HEK293 (cell line): ENCODE data around the gene IFFO2.

Experiments
- WT1 ChIP-seq: fragments of 450-650 bp; formaldehyde crosslinking; IDR thresholded peaks from 2 replicates; pipeline ENCODE4 v1.5.1; 2016; ENCODE audit warnings: missing biosample characterization, missing genetic modification characterization
- ZNF221 ChIP-seq: fragments of 450-650 bp; formaldehyde crosslinking; IDR thresholded peaks from 2 replicates; pipeline ENCODE4 v1.5.1; 2017; ENCODE audit warnings: missing biosample characterization, missing genetic modification characterization, borderline replicate concordance
- ZNF223 ChIP-seq: fragments of 450-650 bp; formaldehyde crosslinking; IDR thresholded peaks from 2 replicates; pipeline ENCODE4 v1.5.1; 2016; ENCODE audit warnings: missing biosample characterization, missing genetic modification characterization
- ZNF350 ChIP-seq: fragments of 450-650 bp; formaldehyde crosslinking; IDR thresholded peaks from 2 replicates; pipeline ENCODE4 v1.5.0; 2017; ENCODE audit warnings: missing biosample characterization, mild to moderate bottlenecking, missing genetic modification characterization
- ZNF423 ChIP-seq: fragments of 450-650 bp; formaldehyde crosslinking; IDR thresholded peaks from 2 replicates; pipeline ENCODE4 v1.5.1; 2016; ENCODE audit warnings: missing biosample characterization, missing genetic modification characterization
- ZNF548 ChIP-seq: fragments of 450-650 bp; formaldehyde crosslinking; IDR thresholded peaks from 2 replicates; pipeline ENCODE4 v1.5.1; 2016; ENCODE audit warnings: missing biosample characterization, missing genetic modification characterization
- TF ChIP-seq, protein P1 (sequence below): fragments of 450-650 bp; formaldehyde crosslinking; IDR thresholded peaks from 2 replicates; pipeline ENCODE4 v1.5.1; 2016; ENCODE audit warnings: missing biosample characterization, missing genetic modification characterization

DNA sequence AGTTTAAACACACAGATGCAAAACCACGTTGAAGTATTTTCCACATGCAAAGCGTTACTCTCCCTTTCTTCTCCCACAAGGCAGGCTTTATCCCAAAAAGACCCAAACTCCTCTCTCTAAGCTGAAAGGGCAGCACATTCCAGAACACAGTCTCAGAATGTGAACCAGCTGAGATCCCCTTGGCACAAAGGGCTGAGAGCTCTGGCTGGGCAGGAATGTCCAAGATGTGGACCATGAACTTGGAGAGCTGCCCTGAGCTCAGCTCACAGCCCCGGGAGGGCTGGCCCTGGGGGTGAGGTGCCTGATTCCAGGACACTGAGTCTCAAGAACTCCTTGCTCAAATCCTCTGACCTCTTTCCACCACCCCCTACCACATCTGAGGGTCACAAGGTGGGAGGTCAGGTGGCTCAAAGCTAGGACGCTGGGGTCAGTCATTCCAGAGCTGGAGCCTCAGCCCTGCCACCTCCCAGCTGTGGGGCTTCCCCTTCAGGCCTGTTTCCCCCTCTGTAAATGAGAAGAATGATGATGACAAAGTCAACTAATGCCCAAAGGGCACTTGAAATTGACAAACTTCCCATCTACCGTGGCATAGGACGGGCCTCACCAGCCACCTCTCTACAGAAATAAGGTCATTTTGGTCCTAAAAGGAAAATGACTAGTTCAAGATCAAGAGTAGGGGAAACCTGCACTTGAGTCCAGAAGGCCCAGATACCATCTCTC, 65.6 kb downstream of the IFFO2 start:
- TF ChIP-seq ZNF223, result no peak
- no peak for TF ChIP-seq ZNF423 (tag by site-specific recombination)
- TF ChIP-seq ZNF221 (tag by site-specific recombination), result no peak
- TF ChIP-seq ZNF350 (tag by site-specific recombination), result no peak
- no peak for TF ChIP-seq ZNF548 (tag by site-specific recombination)
- TF ChIP-seq WT1, result no peak
- TF ChIP-seq, protein P1, sequence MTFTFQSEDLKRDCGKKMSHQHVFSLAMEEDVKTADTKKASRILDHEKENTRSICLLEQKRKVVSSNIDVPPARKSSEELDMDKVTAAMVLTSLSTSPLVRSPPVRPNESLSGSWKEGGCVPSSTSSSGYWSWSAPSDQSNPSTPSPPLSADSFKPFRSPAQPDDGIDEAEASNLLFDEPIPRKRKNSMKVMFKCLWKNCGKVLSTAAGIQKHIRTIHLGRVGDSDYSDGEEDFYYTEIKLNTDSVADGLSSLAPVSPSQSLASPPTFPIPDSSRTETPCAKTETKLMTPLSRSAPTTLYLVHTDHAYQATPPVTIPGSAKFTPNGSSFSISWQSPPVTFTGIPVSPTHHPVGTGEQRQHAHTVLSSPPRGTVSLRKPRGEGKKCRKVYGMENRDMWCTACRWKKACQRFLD (tag by site-specific recombination), result no peak
